Measurements from ENCODE around the gene KDM5B. TPM values are rescaled to one million over a fixed set of nuclear protein-coding genes. Genes with fewer than 3 reads are reported as not detected.
"Not testable (repeated sequence)": the region's sequence is repeated elsewhere in the genome, so short reads cannot be mapped to it uniquely, and the experiment has no call there.

Gene KDM5B
- total RNA-seq, 1 donor from 2014 or later: 148 TPM

GRCh38 chr1:202723046-202723445, 85.2 kb downstream of the KDM5B start:
- not testable (repeated sequence) for FAIRE-seq; DNase-seq (ENCODE audit: low spot score in 2 of 2)

- FAIRE-seq (no peak), DNase-seq (ENCODE audit: low spot score in 2 of 2) (no peak)
Observed at GRCh38 chr1:202716654-202717053, 91.6 kb downstream of the KDM5B start.

- FAIRE-seq; DNase-seq (ENCODE audit: low spot score in 2 of 2): not testable (repeated sequence)
Observed at GRCh38 chr1:202714202-202714601, 94.0 kb downstream of the KDM5B start.

- FAIRE-seq (no peak), DNase-seq (ENCODE audit: low spot score in 2 of 2) (no peak)
Observed at GRCh38 chr1:202713110-202713509, 95.1 kb downstream of the KDM5B start.

- FAIRE-seq (no peak), DNase-seq (ENCODE audit: low spot score in 2 of 2) (no peak)
Observed at GRCh38 chr1:202711949-202712635, 96.1 kb downstream of the KDM5B start.

GRCh38 chr1:202710070-202711045, 97.9 kb downstream of the KDM5B start, which contains the start of gene SYT2:
SYT2 (minus strand) TSS chr1:202710454; CDS start chr1:202605772, 104,682 bp downstream.
- FAIRE-seq: no peak

GRCh38 chr1:202709276-202710041, 98.8 kb downstream of the KDM5B start:
- FAIRE-seq (no peak), DNase-seq (ENCODE audit: low spot score in 2 of 2) (no peak)

More at GRCh38 chr1:202710070-202711045, 97.9 kb downstream of the KDM5B start, which contains the start of gene SYT2:
- DNase-seq (ENCODE audit: low spot score in 2 of 2): peak; percentile 46 to 73

- DNase-seq (ENCODE audit: low spot score in 2 of 2) (no peak), FAIRE-seq (no peak)
Observed at GRCh38 chr1:202708456-202709275, 99.6 kb downstream of the KDM5B start.

- no peak for FAIRE-seq
- DNase-seq (ENCODE audit: low spot score in 2 of 2): no peak
Observed at GRCh38 chr1:202706851-202707250, 101.4 kb downstream of the KDM5B start.

- DNase-seq (ENCODE audit: low spot score in 2 of 2): no peak
- no peak for FAIRE-seq
Observed at GRCh38 chr1:202704601-202705000, 103.6 kb downstream of the KDM5B start.

GRCh38 chr1:202703191-202703590, 105.0 kb downstream of the KDM5B start:
- DNase-seq (ENCODE audit: low spot score in 2 of 2) (no peak), FAIRE-seq (no peak)

GRCh38 chr1:202702088-202702487, 106.1 kb downstream of the KDM5B start:
- no peak for DNase-seq (ENCODE audit: low spot score in 2 of 2)
- FAIRE-seq: no peak

GRCh38 chr1:202701200-202701599, 107.0 kb downstream of the KDM5B start:
- DNase-seq (ENCODE audit: low spot score in 2 of 2) (no peak), FAIRE-seq (no peak)

GRCh38 chr1:202700061-202700460, 108.2 kb downstream of the KDM5B start:
- DNase-seq (ENCODE audit: low spot score in 2 of 2) (no peak), FAIRE-seq (no peak)

GRCh38 chr1:202698276-202698675, 109.9 kb downstream of the KDM5B start:
- FAIRE-seq: no peak
- DNase-seq (ENCODE audit: low spot score in 2 of 2): no peak

GRCh38 chr1:202697038-202697437, 111.2 kb downstream of the KDM5B start:
- FAIRE-seq: no peak
- no peak for DNase-seq (ENCODE audit: low spot score in 2 of 2)

GRCh38 chr1:202694314-202694713, 113.9 kb downstream of the KDM5B start:
- FAIRE-seq (no peak), DNase-seq (ENCODE audit: low spot score in 2 of 2) (no peak)

- DNase-seq (ENCODE audit: low spot score in 2 of 2): peak; percentile 39 to 42
- no peak for FAIRE-seq
Observed at GRCh38 chr1:202692959-202693555, 115.2 kb downstream of the KDM5B start.

- no peak for DNase-seq (ENCODE audit: low spot score in 2 of 2)
- no peak for FAIRE-seq
Observed at GRCh38 chr1:202691816-202692215, 116.4 kb downstream of the KDM5B start.

Measured in frontal cortex (tissue), 4 donors.